ENCODE data around the gene KRTAP12-1.
"Not testable (repeated sequence)": the region's sequence is repeated elsewhere in the genome, so short reads cannot be mapped to it uniquely, and the experiment has no call there.

Gene KRTAP12-1

DNA sequence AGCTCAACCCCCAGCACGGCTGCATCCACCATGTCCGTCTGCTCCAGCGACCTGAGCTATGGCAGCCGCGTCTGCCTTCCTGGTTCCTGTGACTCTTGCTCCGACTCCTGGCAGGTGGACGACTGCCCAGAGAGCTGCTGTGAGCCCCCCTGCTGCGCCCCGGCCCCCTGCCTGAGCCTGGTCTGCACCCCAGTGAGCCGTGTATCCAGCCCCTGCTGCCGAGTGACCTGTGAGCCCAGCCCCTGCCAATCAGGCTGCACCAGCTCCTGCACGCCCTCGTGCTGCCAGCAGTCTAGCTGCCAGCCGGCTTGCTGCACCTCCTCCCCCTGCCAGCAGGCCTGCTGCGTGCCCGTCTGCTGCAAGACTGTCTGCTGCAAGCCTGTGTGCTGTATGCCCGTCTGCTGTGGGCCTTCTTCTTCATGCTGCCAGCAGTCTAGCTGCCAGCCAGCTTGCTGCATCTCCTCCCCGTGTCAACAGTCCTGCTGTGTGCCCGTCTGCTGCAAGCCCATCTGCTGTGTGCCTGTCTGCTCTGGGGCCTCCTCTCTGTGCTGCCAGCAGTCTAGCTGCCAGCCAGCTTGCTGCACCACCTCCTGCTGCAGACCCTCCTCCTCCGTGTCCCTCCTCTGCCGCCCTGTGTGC, 15.3 kb upstream of the KRTAP12-1 start, which contains the start of gene KRTAP10-12:
KRTAP10-12 (plus strand) TSS at position 1 of the 639 bp plus-strand sequence; CDS start at position 31, 30 bp downstream.
- DNase-seq, result not testable (repeated sequence)

DNA sequence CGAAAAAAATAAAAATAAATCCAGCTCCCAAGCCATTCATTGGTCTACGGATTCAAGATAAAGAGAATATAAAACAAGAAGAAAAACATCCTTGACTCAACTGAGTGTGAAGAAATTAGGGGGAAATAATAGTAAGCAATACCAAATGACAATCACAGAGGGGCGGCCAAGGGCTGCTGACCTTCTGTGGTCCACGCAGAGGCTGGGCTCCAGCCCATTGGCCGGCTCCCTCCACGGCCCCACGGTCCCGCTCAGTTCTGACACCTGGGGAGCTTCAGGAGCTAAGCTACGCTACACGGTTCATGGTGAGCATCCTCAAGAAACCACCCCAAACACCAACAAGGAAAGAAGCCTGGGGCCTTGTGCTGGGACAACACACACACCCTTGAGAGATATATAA, 14.6 kb upstream of the KRTAP12-1 start:
- no peak for DNase-seq

DNA sequence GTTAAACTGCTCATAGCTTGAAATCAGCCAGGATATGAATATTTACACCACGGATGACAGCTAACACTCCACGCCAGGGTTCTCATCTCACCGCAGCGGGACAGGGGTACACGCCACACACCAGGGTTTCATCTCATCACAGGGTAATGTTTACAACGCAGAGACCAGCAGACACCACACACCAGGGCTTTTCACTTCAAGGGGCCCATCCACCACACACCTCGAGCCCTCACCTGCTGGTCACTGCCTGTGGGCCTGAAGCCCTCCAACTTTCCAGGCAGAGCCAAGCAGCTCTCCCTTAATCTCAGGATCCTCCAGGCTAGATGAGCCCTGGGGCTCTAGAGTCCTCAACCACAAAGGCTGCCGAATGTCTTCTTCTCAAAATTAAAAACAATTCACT, 13.7 kb upstream of the KRTAP12-1 start:
- no peak for DNase-seq

DNA sequence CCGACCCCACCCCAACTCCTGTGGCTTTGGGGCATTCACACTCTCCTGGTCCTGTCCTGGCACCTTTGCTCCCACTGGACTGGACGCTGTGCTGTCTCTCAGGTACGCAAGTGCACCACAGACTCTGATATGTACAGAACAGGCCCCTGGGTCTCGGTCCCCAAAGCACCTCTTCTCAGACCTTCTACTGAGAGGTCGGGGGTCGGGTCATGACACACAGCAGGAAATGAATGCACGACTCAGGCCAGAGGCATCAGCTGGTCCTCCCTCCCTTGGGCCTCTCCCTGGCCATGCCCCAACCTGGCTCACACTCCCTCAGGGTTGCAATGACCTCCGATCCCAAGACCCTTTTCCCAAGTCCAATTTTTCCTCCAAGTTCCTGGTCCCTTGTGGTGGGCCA, 13.2 kb upstream of the KRTAP12-1 start:
- no peak for DNase-seq

DNA sequence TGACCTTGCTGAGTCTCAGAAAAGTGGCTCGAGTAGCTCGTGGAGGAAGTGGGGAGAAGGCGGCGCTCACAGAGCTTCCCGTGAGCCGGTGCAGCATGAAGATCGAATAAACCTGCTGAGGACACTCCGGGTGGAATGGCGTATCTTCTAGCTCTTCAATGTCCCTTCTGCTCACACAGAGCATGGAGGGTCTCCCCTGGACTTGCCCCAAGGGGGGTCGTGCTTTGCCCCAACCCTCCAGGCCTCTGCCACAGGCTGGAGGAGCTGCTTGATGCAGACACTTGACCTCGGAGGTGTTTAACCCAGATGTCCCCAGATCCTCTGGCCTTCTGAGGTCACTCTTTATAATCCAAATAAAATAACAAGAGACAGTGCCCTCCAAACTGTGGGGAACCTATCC, 12.8 kb upstream of the KRTAP12-1 start:
- DNase-seq, result no peak

DNA sequence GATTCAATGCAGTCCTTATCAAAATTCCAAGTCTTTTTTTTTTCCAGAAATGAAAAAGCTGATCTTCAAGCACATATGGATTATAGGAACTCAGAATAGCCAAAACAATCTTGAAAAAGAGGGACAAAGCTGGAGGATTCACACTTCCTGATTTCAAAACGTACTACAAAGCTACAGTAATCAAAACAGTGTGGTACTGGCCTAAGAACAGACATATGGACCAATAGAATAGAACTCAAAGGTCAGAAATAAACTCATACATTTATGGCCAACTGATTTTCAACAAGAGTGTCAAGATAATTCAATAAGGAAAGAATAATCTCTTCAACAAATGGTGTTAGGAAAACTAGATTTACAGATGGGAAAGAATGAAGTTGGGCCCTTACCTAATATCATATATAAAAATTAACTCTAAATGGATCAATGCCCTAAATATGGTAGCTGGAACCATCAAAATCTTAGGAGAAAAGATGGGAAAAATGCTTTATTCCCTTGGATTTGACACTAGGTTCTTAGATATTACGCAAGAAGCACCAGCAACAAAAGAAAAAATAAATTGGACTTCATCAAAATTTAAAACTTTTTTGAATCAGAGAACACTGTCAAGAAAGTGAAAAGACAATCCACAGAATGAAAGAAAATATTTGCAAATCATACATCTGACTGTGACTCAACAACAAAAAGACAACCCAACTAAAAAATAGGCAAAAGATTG, 11.0 kb upstream of the KRTAP12-1 start:
- DNase-seq, result no peak

DNA sequence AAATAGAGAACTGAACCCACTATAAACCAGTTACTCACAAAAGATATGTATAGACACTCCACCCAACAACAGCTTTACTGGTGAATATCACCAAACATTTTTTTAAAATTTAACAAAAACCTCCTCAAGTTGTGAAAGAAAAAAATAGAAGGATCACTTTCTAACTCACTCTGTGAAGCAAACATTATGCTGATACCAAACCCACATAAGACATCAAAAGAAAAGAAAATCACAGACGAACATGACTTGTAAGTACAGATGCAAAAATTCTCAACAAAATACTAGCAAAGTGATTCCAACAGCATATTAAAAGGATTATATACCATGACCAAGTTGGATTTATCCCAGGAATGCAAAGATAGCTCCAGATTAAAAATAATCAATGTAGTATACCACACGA, 9.7 kb upstream of the KRTAP12-1 start:
- no peak for DNase-seq

DNA sequence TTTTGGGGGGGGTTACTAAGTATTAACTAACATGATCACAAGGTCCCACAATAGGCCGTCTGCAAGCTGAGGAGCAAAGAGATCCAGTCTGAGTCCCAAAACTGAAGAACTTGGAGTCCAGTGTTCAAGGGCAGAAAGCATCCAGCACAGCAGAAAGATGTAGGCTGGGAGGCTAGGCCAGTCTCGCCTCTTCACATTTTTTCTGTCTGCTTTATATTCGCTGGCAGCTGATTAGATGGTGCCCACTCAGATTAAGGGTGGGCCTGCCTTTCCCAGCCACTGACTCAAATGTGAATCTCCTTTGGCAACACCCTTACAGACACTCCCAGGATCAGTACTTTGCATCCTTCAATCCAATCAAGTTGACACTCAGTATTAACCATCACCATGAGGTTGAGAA, 7.8 kb upstream of the KRTAP12-1 start:
- not testable (repeated sequence) for DNase-seq

DNA sequence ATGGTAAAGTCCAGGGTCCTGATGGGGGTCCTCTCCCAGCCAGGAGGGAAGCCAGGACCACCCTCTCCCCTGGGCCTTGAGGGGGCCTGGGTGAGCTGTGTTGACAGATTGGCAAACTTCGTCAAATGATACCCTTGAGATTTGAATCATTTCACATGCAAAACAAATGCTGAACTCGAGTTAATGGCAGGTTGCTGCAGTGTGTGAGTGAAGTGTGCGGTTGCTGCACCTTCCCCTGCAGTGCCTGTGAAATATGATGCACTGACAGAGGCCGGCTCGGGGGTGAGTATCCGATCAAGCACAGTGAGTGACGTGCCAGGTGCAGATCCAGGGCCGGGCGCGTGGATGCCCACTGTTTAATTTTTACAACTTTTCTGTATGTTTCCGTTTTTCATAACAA, 5.7 kb upstream of the KRTAP12-1 start:
- DNase-seq, result no peak

DNA sequence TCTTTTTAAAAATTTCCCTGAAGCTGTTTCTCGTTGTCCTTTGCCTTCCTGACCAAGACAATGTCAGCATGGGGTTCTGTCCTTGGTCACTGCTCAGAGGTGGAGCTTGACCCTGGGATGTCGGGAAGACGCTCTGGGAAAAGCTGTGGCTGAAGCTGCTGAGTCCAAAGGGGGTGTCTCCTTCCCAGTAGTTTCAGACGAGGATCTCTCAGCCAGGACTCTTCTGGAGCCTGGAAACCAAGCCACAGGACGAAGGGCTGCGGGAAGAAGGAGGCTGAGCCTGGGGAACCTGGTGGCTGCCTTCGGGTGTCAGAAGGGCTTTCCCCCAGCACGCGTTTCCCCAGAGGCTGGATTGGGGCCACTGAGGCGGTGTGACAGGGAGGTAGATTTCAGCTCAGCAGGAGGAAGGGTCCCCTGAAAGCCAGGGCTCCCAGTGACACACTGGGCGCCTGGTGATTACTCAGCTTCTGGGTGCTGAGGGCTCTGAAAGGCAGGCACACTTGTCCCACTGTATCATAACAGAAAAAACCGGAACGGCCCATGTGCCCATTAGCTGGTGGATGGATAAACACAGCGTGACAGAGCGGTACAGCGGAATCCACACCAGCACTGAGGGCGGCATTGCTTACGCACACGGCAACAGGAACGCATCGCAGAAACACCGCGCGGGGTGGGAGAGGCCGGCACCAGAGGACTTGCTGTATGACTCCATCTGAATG, 5.0 kb upstream of the KRTAP12-1 start:
- no peak for DNase-seq

DNA sequence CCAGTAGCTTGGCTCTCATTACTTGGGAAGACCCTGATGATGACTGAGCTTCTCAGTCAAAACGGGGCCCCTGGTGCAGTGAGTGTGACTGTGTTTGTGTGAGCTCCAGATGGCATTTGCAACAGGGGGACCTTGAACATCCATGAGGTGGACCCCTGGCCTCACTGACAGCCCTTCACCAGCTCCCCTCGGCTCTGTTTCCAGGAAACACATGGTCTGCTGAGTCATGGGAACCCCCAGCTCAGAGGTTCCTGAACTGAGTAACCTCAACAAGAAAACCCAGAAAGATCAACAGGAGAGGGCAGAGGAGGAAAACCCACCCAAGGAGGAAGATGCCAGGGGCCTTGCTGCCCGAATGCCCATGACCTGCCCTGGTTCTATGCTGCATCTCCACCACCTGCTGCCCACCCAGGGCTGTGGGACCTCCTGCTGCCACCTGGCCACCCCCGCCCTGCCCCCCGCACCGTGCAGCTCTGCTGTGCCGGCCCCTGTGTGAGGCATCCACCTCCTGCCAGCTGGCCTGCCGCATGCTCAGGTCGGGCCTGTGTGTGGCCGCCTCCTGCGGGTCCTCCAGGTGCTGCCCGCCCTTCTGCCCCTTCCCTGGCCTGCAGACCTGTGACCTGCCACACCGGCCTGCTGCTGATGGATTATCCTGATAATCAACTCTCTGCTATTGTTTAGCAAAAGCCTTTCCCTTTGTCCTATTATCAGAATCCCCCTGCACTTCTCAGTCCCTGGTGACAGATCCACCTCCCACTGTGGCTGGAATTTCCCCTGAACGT, 4.2 kb upstream of the KRTAP12-1 start:
- no peak for DNase-seq

DNA sequence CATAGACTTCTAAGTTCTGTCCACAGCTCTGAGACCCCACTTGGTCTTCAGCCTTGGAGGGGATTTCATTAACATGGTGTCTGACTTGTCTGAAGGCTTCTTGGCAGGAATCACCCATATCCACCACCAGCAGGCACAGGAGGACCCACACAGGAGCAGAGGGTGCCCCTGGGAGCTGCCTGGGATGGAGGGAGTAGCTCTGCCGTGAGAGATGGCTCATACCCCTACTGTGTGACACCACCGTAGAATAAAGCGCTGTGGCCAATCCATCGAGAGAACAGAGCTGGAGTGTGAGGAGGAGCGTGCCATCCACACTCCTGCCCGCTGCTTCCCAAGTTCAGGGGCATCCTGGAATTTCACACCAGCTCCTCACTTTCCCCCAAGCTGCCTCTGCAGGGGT, 3.1 kb upstream of the KRTAP12-1 start:
- DNase-seq, result not testable (repeated sequence)

DNA sequence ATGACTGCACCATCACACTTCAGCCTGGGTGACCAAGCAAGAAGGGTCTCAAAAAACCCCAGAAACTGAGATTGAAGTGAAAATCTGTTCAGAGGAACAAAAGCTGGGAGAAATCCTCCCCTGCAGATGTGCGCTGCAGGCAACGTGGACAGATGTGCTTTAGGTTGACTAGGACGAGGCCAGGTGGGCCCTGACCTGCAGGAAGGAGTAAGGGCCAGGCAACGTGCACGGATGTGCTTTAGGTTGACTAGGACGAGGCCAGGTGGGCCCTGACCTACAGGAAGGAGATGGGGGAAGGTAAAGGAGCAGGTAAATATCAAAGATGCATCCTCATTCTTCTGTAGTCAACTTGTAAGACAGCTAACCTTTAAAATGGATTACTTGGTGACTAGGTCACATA, 2.5 kb upstream of the KRTAP12-1 start:
- no peak for DNase-seq

DNA sequence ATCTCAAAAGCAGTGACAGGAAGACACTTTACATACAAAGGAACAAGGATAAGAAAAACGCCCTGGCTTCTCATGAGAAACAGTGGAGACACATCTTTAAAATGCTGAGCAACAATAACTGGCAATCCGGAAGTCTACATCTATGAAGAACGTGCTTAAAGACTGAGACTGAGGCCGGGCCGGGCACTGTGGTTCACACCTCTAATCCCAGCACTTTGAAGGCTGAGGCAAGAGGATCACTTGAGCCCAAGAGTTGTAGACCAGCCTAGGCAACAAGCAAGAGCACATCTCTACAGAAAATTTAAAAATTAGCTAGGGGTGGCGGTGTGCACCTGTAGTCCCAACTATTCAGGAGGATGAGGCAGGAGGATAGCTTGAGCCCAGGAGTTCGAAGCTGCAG, 2.1 kb upstream of the KRTAP12-1 start:
- no peak for DNase-seq

DNA sequence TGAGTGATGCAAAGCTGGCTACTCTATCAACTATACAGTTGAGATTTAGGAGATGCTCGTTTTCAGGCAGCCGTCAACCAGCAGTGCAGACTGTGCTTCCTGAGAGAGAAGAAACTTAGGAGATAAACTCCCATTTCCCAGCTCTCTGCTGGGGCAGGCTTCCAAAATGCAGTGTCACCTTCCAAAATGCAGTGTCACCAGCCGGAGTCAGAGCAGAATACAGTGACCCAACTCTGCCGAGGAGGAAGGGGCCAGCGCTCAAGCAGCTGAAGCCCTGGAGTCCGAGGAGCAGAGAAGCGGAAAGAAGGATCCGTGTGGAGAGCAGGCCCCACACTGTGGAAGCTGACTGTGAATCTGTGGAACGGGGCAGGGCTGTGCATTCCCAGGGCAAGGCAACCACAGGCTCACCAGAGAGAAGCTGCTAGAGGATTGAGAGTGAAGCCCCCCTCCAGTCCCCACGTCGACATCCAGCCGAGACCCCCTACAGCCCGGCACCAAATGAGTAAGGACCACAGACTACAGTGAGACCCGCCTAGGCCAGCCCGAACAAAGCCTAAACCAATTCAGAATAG, 703 bp upstream of the KRTAP12-1 start:
- DNase-seq, result no peak

DNA sequence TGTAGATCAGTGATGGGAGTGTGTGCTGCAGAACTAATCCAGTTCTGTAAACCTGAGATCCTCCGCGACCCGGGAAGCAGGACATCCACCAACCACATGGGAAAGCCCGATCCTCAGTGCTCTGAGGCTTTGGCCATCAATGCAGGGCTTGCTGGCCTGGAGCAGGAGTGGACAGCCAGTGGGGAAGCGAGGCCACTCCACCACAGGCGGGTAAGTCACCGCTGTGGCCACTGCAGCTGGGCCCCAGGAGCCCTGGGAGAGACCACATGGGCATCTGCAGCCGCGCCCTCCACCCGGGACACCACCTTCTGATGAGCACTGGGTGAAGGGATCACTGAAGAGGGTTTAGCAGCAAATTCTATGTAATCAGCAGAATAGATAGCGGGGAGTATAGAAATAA, 811 bp downstream of the KRTAP12-1 start:
- DNase-seq, result no peak

DNA sequence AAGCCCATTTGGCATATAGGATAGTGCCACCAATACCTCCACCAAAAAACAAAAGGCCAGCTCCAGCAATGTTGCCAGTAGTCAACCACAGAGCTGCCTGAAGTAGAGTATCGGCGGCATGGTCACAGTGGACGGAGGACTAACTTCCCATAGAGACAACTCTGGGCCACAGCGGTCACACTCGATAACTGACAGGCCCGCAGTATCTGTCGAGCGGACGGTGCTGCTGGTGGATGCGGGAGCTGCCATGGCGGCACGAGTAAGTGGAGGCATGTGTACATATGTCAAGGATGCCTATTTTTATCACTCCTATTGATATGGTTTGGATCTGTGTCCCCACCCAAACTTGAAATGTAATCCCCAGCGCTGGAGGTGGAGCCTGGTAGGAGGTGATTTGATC, 4.1 kb downstream of the KRTAP12-1 start:
- DNase-seq, result no peak

DNA sequence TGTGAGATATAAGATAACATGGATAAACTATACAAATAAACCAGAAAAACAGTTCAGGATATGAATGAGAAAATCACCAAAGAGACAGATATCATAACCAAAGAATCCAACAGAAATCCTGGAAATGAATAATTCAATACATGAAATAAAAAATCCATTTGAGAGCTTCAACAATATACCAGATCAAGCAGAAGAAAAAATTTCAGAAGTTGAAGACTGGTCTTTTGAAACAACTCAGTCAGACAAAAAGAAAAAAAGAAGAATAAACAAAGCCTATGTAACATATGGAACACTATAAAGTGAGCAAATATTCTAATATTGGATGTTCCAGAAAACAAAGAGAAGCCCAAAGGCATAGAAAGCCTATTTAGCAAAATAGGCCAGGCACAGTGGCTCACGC, 10.1 kb downstream of the KRTAP12-1 start:
- DNase-seq, result no peak

DNA sequence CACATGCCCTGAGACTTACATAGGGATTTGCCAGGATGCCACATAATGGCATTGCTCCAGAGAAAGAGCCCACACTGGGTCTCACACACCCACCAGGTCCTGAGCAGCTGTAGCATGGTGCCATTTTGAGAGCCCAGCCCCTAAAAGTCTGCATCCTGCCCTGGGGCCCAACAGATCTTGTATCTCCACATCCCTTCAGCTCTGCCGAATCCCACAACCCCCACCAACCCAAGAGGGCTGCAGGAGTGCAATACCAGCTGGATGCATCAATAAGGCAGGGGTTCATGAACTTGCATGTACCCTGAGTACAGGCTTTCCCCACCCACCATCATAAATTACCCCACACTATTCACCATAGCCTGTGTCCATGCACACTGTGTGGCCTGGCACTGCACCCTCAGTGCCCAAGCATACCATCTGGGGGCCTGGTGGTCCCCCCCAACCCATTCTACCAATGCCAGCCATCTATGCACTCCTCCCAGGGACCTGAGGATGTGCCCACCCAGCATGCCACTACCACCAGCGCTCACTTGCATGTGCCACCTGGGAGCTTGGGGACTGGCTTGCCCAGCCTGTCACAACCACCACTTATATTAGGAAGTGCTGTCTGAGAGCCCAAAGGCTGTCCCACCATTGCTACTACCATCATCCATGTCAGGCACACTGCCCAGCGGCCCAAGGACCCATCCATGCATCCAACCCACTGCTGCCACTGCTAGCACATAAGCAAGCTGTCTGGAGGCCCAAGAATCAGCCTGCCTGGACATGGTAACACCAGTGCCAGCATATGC, 11.1 kb downstream of the KRTAP12-1 start:
- no peak for DNase-seq

DNA sequence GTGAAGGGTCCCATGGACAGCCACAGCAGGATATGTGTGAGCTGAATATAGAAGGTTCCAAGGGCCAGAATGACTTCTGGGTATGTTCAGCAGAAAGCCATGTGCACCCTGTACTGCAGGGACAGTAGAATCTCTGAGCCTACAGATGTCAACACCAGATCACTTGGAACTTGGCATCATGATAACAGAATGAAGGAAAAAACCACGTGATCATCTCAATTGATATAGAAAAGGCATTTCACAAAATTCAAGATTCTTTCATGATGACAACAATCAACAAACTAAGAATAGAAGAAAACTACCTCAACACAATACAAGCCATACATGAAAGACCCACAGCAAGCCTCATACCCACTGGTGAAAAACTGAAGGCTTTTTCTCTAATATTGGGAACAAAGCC, 14.4 kb downstream of the KRTAP12-1 start:
- DNase-seq, result no peak

DNA sequence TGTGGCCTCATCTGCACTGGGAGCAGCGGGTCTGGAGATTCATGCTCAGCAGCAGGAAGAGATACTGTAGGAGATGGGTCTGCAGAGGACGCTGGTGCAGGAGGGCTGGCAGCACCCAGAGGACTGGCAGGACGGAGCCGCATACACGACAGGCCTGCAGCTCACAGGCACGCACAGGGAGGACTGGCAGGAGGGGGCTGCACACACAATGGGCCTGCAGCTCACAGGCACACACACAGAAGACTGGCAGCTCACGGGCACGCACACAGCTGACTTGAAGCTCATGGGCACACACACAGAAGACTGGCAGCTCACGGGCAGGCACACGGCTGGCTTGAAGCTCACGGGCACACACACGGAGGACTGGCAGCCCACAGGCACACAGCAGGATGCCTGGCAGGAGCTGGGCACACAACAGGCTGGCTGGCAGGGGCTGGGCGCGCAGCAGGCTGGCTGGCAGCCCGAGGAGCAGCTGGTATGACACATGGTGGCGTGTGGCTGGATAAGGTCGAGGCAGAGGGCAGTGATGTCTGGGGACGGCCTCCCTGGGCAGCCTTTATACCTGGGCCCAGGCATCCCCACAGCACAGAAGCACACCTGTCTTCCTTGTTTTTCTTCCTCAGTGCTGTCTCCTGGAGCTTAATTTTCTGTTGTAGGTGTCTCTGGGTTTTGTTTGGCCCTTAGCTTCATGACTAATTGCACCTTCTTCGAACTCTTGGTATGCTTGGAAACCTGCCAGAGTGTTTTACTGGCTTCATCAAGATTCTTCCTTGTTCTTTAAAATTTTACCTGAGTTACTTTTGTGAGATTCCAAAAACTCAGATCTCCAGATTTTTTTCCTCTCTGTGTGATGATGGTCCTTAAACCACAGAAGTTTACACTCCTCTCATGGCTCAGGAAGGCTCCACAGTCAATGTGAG, 15.3 kb downstream of the KRTAP12-1 start, which contains the start of gene KRTAP12-2:
KRTAP12-2 (minus strand) TSS at position 527 of the 920 bp plus-strand sequence; CDS start at position 486, 41 bp downstream.
- DNase-seq, result no peak
